Activated naive CD8-positive, alpha-beta T cell treated with anti-CD3 and anti-CD28 coated beads for 36 hours (primary cell): ENCODE data around the gene SRI. TPM values are rescaled to one million over a fixed set of nuclear protein-coding genes. Genes with fewer than 3 reads are reported as not detected.
A peak's percentile ranks its signal among the peaks of the same experiment; 100 is the strongest.

Experiments used
- DNase-seq: peaks from one replicate; pipeline ENCODE4 v3.0.0; 2021
- H3K27ac Mint-ChIP-seq: one replicate; pipeline ENCODE4 v1.8.0; 2022; ENCODE audit warnings: mild to moderate bottlenecking, moderate library complexity, mixed read lengths
- H3K27me3 Mint-ChIP-seq: one replicate; pipeline ENCODE4 v1.8.0; 2022; ENCODE audit warnings: mild to moderate bottlenecking, mixed read lengths
- H3K36me3 Mint-ChIP-seq: one replicate; pipeline ENCODE4 v1.8.0; 2021; ENCODE audit warnings: mild to moderate bottlenecking, mixed read lengths
- H3K4me1 Mint-ChIP-seq: one replicate; pipeline ENCODE4 v1.8.0; 2021; ENCODE audit warnings: mixed read lengths
- H3K4me3 Mint-ChIP-seq: one replicate; pipeline ENCODE4 v1.8.0; 2022; ENCODE audit warnings: mild to moderate bottlenecking, moderate library complexity, mixed read lengths
- H3K9me3 Mint-ChIP-seq: one replicate; pipeline ENCODE4 v1.8.0; 2022; ENCODE audit warnings: mixed read lengths
- total RNA-seq, 2 experiments: library from RNA; stranded (reverse); gene quantifications; one replicate each; pipeline ENCODE4 v1.2.3, GENCODE V29; 2021

SRI gene
- total RNA-seq, 2 experiments from 2014 or later: 201 to 206 TPM

- Mint-ChIP-seq H3K9me3 (no peaks in the 10 kb centered on the region), H3K27me3 (no peaks in the 10 kb centered on the region), H3K4me3 (no peak overlapping the region), H3K36me3 (peaks cover 34% of the 10 kb centered on the region), H3K27ac (no peak overlapping the region), H3K4me1 (peaks cover 33% of the 10 kb centered on the region)
- DNase-seq: no peak
Observed at GRCh38 chr7:88214456-88214855, 5.4 kb downstream of the SRI start.

DNA sequence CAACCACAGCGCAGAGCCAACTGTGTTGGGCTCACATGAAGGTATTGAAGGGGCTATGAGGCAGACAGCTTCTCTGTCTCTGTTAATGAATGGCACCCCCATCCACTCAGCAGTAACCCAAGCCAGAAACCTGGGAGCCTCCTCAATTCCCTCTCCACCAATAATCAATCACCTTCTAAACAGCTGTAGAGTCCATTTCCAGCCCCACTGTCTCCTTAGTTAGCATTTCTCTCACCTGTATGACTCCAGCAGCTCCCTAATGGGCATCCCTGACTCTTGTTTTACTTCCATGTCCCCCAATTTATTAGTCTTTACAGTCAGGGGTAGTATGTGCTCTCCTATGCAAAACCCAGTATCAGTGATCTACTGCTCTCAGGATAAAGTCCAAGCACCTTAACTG lies 6.9 kb downstream of the SRI start:
- Mint-ChIP-seq H3K27me3 (no peaks in the 10 kb centered on the region), H3K9me3 (no peaks in the 10 kb centered on the region), H3K4me3 (no peak overlapping the region), H3K27ac (peak overlapping the region; percentile 59), H3K36me3 (peaks cover 25% of the 10 kb centered on the region), H3K4me1 (peaks cover 26% of the 10 kb centered on the region)
- DNase-seq: no peak

DNA sequence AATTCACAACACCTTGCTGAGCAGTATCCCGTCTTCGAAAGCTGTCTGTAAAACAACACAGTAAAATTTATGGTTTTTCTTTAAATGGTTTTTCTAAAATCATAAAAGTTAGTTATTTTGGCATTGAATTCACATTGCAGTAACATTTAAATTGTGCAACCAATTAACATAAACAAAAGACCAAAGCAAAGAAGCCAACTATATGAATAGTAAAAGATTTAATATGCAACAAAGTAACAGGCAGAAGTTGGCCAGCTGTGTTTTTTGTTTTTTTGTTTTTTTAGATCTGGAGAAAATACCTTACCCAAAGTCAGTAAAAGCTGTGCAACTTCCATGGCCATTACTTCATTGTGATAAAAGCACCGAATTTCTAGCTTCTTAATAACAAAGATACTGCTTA lies 11.3 kb downstream of the SRI start:
- peaks cover 27% of the 10 kb centered on the region for H3K36me3 Mint-ChIP-seq
- DNase-seq: no peak
- H3K4me3 Mint-ChIP-seq: no peak overlapping the region
- peaks cover 11% of the 10 kb centered on the region for H3K4me1 Mint-ChIP-seq
- no peaks in the 10 kb centered on the region for H3K27me3 Mint-ChIP-seq
- no peak overlapping the region for H3K27ac Mint-ChIP-seq
- no peaks in the 10 kb centered on the region for H3K9me3 Mint-ChIP-seq

DNA sequence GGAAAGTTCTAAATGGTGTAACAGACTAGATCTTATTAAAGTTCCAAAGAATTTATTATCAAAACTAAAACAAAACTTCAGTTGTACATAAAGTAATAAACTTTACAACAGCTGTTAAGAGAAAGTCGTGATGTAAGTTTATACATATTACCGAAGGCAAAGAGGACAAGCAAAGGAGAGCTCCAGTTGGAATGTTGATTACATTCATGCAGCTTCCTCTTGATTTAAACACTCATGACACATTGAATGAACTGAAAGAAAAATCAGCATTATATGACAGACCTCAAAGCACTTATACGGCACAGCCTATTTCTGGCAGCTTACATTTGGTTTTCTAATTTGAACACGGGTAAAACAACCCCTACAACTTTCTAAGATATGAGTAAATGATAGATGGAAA lies 13.6 kb downstream of the SRI start:
- Mint-ChIP-seq H3K9me3 (no peaks in the 10 kb centered on the region), H3K4me1 (peaks cover 18% of the 10 kb centered on the region), H3K27ac (no peak overlapping the region), H3K4me3 (no peak overlapping the region), H3K36me3 (peaks cover 22% of the 10 kb centered on the region), H3K27me3 (no peaks in the 10 kb centered on the region)
- no peak for DNase-seq

DNA sequence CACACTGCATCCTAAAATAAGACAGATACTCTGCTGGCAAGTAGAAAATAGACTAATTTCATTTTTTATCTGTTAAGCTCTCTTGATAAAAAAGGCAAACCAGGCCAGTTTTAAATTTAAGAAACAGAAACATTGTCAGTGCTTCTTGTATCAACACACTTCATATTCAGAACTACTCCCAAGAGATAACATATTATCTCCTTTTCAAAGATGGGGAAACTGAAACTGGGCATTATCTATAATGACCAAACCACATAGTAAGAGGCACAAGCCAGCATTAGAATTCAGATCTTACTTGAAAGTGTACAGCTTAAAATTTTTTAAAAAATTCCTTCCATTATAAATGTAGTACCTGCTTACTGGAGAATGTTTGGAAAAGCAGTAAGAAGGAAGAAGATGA lies 14.7 kb downstream of the SRI start:
- Mint-ChIP-seq H3K36me3 (peaks cover 26% of the 10 kb centered on the region), H3K27ac (no peak overlapping the region), H3K4me3 (no peak overlapping the region), H3K9me3 (no peaks in the 10 kb centered on the region), H3K27me3 (no peaks in the 10 kb centered on the region), H3K4me1 (peaks cover 19% of the 10 kb centered on the region)
- no peak for DNase-seq

- no peak overlapping the region for H3K4me3 Mint-ChIP-seq
- peaks cover 26% of the 10 kb centered on the region for H3K36me3 Mint-ChIP-seq
- peak overlapping the region; percentile 40 for H3K27ac Mint-ChIP-seq
- no peaks in the 10 kb centered on the region for H3K9me3 Mint-ChIP-seq
- no peaks in the 10 kb centered on the region for H3K27me3 Mint-ChIP-seq
- peaks cover 19% of the 10 kb centered on the region for H3K4me1 Mint-ChIP-seq
- DNase-seq: no peak
Observed at GRCh38 chr7:88204525-88205110, 15.2 kb downstream of the SRI start.

DNA sequence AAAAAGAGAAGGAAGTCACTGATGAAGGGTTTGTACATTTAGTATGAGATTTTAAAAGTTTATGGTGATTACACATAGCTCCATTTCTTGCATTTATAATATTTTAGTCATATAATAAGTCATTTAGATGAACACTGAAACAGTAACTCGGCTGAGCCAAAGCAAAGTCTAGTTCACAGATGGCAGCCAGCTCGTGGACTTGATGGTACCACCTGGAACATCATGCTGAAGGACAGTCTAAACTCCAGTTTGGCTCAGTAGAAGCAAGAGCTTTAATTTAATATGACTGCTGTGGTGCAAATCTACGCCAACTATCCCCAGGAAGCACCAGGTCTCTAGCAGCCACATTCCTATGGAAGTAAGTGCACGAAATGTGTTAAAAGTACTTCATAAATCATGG lies 16.4 kb downstream of the SRI start:
- Mint-ChIP-seq H3K36me3 (peaks cover 26% of the 10 kb centered on the region), H3K27ac (peak overlapping the region; percentile 19)

GRCh38 chr7:88202799-88203198 lies 17.0 kb downstream of the SRI start:
- DNase-seq: no peak
- Mint-ChIP-seq H3K4me3 (no peak overlapping the region), H3K9me3 (no peaks in the 10 kb centered on the region), H3K36me3 (peaks cover 24% of the 10 kb centered on the region), H3K27ac (peak overlapping the region; percentile 61), H3K27me3 (no peaks in the 10 kb centered on the region), H3K4me1 (peaks cover 19% of the 10 kb centered on the region)

More for the DNA sequence above, 16.4 kb downstream of the SRI start:
- Mint-ChIP-seq H3K4me1 (peaks cover 19% of the 10 kb centered on the region), H3K27me3 (no peaks in the 10 kb centered on the region), H3K4me3 (no peak overlapping the region), H3K9me3 (no peaks in the 10 kb centered on the region)
- DNase-seq: no peak

DNA sequence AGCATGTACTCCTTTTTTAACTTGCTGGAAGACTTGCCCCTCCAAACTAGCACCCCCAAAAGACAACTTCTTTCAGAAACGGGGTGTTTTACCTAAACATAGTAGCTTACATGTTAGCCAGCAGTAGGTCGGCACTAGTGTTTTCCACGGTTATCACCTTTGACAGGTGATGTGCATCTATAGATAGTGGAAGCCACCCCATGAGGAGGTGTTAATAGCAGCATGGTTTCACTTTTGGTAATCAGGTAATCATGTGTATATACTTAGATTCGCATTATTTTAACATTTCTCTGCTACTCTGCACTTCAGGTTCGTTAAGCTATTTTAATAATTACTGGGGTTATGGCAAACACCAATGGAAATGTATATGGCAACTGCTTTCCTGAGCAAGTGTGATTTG lies 17.6 kb downstream of the SRI start:
- H3K9me3 Mint-ChIP-seq: no peaks in the 10 kb centered on the region
- DNase-seq: no peak
- H3K4me1 Mint-ChIP-seq: peaks cover 17% of the 10 kb centered on the region
- H3K27ac Mint-ChIP-seq: peak overlapping the region; percentile 61
- H3K4me3 Mint-ChIP-seq: no peak overlapping the region
- H3K36me3 Mint-ChIP-seq: peaks cover 23% of the 10 kb centered on the region
- H3K27me3 Mint-ChIP-seq: no peaks in the 10 kb centered on the region

GRCh38 chr7:88201305-88201704 lies 18.5 kb downstream of the SRI start:
- DNase-seq: no peak
- Mint-ChIP-seq H3K36me3 (peaks cover 27% of the 10 kb centered on the region), H3K4me3 (no peak overlapping the region), H3K27me3 (no peaks in the 10 kb centered on the region), H3K9me3 (no peaks in the 10 kb centered on the region), H3K27ac (no peak overlapping the region), H3K4me1 (peaks cover 17% of the 10 kb centered on the region)

DNA sequence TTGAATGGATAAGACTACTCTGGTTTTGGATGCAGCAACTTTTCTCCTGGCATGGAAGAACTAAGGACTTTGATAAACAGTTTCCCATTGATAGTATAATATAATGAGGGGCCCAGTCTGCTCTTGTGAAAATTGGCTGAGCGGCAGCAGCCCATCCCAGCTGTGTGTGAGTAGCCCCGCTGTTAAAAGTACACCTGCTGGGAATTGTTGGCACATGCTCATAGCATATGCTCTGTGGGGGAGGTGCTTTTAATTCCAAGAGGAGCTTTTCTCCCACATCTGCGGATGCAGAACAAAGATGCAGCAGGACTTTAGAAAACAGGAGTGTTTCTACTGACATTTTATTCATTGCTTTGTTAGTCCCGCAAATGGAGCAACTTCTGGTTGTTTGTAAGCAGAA lies 19.0 kb downstream of the SRI start:
- Mint-ChIP-seq H3K27me3 (no peaks in the 10 kb centered on the region), H3K36me3 (peaks cover 28% of the 10 kb centered on the region), H3K4me1 (peaks cover 17% of the 10 kb centered on the region), H3K9me3 (no peaks in the 10 kb centered on the region), H3K27ac (no peak overlapping the region), H3K4me3 (no peak overlapping the region)
- no peak for DNase-seq

DNA sequence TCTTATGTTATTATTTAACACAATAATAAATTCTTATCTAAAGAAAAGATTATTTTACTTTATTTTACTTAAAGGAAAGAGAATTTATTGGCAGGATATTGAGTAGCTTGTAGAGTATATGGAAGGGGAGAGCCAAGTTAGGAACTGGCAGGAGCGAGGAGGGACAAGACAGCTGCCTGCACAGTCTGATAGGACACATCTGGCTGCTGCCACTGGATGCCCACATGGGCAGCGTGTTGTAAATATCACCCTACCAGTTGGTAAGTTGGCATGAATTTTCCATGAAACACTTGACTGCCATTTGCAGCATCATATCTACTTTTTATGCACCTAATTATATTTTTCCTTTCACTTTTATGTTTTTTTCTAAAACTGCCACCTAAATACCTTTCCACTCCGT lies 19.6 kb downstream of the SRI start:
- peaks cover 17% of the 10 kb centered on the region for H3K4me1 Mint-ChIP-seq
- H3K27ac Mint-ChIP-seq: no peak overlapping the region
- peaks cover 27% of the 10 kb centered on the region for H3K36me3 Mint-ChIP-seq
- H3K27me3 Mint-ChIP-seq: no peaks in the 10 kb centered on the region
- DNase-seq: no peak
- no peak overlapping the region for H3K4me3 Mint-ChIP-seq
- H3K9me3 Mint-ChIP-seq: no peaks in the 10 kb centered on the region

GRCh38 chr7:88191911-88192310 lies 27.9 kb downstream of the SRI start:
- no peak overlapping the region for H3K4me3 Mint-ChIP-seq
- no peak for DNase-seq
- H3K4me1 Mint-ChIP-seq: no peaks in the 10 kb centered on the region
- peaks cover 11% of the 10 kb centered on the region for H3K36me3 Mint-ChIP-seq
- no peaks in the 10 kb centered on the region for H3K9me3 Mint-ChIP-seq
- H3K27me3 Mint-ChIP-seq: no peaks in the 10 kb centered on the region
- H3K27ac Mint-ChIP-seq: no peak overlapping the region

DNA sequence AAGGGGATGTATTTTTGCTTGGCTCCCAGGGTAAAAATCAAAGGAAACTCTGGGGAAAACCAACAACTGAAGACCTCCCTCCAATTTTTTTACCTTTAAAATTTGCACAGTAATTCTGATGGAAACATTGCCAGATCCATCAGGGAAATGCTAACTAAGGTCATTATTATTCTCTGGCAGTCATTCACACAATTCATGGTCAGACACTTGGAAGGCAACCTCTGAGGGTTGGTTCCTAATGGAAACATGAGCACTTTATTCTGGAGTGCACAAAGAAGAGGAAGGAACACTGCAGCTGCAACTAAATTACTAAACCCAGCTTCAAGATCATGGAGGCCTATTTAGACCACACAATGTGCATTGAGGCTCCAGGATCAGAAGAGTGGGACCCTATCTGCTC lies 34.2 kb downstream of the SRI start:
- no peak for DNase-seq
- H3K27ac Mint-ChIP-seq: no peak overlapping the region
- no peak overlapping the region for H3K4me3 Mint-ChIP-seq
- H3K36me3 Mint-ChIP-seq: peaks cover 11% of the 10 kb centered on the region
- H3K9me3 Mint-ChIP-seq: no peaks in the 10 kb centered on the region
- no peaks in the 10 kb centered on the region for H3K27me3 Mint-ChIP-seq
- no peaks in the 10 kb centered on the region for H3K4me1 Mint-ChIP-seq

- no peak overlapping the region for H3K27ac Mint-ChIP-seq
- H3K36me3 Mint-ChIP-seq: peaks cover 11% of the 10 kb centered on the region
- H3K4me3 Mint-ChIP-seq: no peak overlapping the region
- H3K9me3 Mint-ChIP-seq: no peaks in the 10 kb centered on the region
- no peaks in the 10 kb centered on the region for H3K4me1 Mint-ChIP-seq
- DNase-seq: no peak
- H3K27me3 Mint-ChIP-seq: no peaks in the 10 kb centered on the region
Observed at GRCh38 chr7:88184848-88185304, 35.0 kb downstream of the SRI start.

GRCh38 chr7:88183051-88183450 lies 36.8 kb downstream of the SRI start:
- Mint-ChIP-seq H3K27me3 (no peaks in the 10 kb centered on the region), H3K36me3 (peaks cover 11% of the 10 kb centered on the region), H3K4me3 (no peak overlapping the region), H3K9me3 (no peaks in the 10 kb centered on the region), H3K27ac (no peak overlapping the region), H3K4me1 (no peaks in the 10 kb centered on the region)
- no peak for DNase-seq
